Progenitor cell of endocrine pancreas (in vitro differentiated cells): ENCODE data around the gene TEN1. TPM values are rescaled to one million over a fixed set of nuclear protein-coding genes. Genes with fewer than 3 reads are reported as not detected.

Experiments
- DNase-seq: peaks from one replicate; pipeline ENCODE4 v3.0.0; 2021; ENCODE audit warnings: low spot score; ENCODE audit not compliant: unreplicated experiment
- H3K27ac Mint-ChIP-seq: 2 replicates; pipeline ENCODE4 v1.8.0; 2021; ENCODE audit warnings: mild to moderate bottlenecking, moderate library complexity, mixed read lengths
- H3K27me3 Mint-ChIP-seq: 2 replicates; pipeline ENCODE4 v1.8.0; 2021; ENCODE audit warnings: mixed read lengths
- H3K36me3 Mint-ChIP-seq: 2 replicates; pipeline ENCODE4 v1.8.0; 2022; ENCODE audit warnings: mixed read lengths; ENCODE audit not compliant: insufficient read depth
- H3K4me1 Mint-ChIP-seq: 2 replicates; pipeline ENCODE4 v1.8.0; 2021; ENCODE audit warnings: low read depth, mixed read lengths
- H3K4me3 Mint-ChIP-seq: 2 replicates; pipeline ENCODE4 v1.8.0; 2021; ENCODE audit warnings: low read depth, mild to moderate bottlenecking, moderate library complexity, mixed read lengths
- H3K9me3 Mint-ChIP-seq: 2 replicates; pipeline ENCODE4 v1.8.0; 2021; ENCODE audit warnings: low read depth, mixed read lengths
- CTCF ChIP-seq: fragments of 200-600 bp; sonication (generic); IDR thresholded peaks from one replicate; pipeline ENCODE4 v1.5.0; 2021; ENCODE audit warnings: antibody characterized with exemption, mild to moderate bottlenecking; ENCODE audit not compliant: unreplicated experiment
- total RNA-seq: library from RNA; stranded (reverse); gene quantifications from 2 replicates; pipeline ENCODE4 v1.2.1, GENCODE V29; 2021

The TEN1 gene
- total RNA-seq, 1 donor from 2014 or later: 19.8 TPM

- Mint-ChIP-seq H3K27me3 (peaks cover 3% of the 10 kb centered on the region), H3K4me1 (peaks cover 3% of the 10 kb centered on the region), H3K4me3 (no peak overlapping the region), H3K36me3 (no peaks in the 10 kb centered on the region), H3K27ac (peak overlapping the region; percentile 81), H3K9me3 (no peaks in the 10 kb centered on the region)
- peak; percentile 98 for TF ChIP-seq CTCF
- peak; percentile 78 for DNase-seq
These were observed 35.3 kb downstream of the TEN1 start for GRCh38 chr17:76014100-76014924.

GRCh38 chr17:76014925-76015261 is 35.9 kb downstream of the TEN1 start:
- no peak overlapping the region for H3K27ac Mint-ChIP-seq
- no peak for TF ChIP-seq CTCF
- H3K4me3 Mint-ChIP-seq: no peak overlapping the region
- no peaks in the 10 kb centered on the region for H3K9me3 Mint-ChIP-seq
- H3K36me3 Mint-ChIP-seq: no peaks in the 10 kb centered on the region
- H3K4me1 Mint-ChIP-seq: peaks cover 3% of the 10 kb centered on the region
- DNase-seq: no peak
- H3K27me3 Mint-ChIP-seq: peaks cover 3% of the 10 kb centered on the region

- no peak for TF ChIP-seq CTCF
- peaks cover 7% of the 10 kb centered on the region for H3K27me3 Mint-ChIP-seq
- H3K4me1 Mint-ChIP-seq: peaks cover 6% of the 10 kb centered on the region
- no peaks in the 10 kb centered on the region for H3K36me3 Mint-ChIP-seq
- H3K4me3 Mint-ChIP-seq: no peak overlapping the region
- no peak overlapping the region for H3K27ac Mint-ChIP-seq
- DNase-seq: no peak
- H3K9me3 Mint-ChIP-seq: no peaks in the 10 kb centered on the region
These were observed 38.7 kb downstream of the TEN1 start for GRCh38 chr17:76017481-76018339.

GRCh38 chr17:76018340-76018680 is 39.3 kb downstream of the TEN1 start:
- no peak for TF ChIP-seq CTCF
- no peak for DNase-seq
- H3K27ac Mint-ChIP-seq: no peak overlapping the region

GRCh38 chr17:76018801-76019200 is 39.8 kb downstream of the TEN1 start:
- peaks cover 12% of the 10 kb centered on the region for H3K27me3 Mint-ChIP-seq
- H3K36me3 Mint-ChIP-seq: no peaks in the 10 kb centered on the region
- no peaks in the 10 kb centered on the region for H3K9me3 Mint-ChIP-seq
- TF ChIP-seq CTCF: no peak
- H3K4me1 Mint-ChIP-seq: peaks cover 6% of the 10 kb centered on the region
- no peak overlapping the region for H3K27ac Mint-ChIP-seq
- no peak overlapping the region for H3K4me3 Mint-ChIP-seq
- no peak for DNase-seq

More at GRCh38 chr17:76018340-76018680, 39.3 kb downstream of the TEN1 start:
- no peak overlapping the region for H3K4me3 Mint-ChIP-seq
- no peaks in the 10 kb centered on the region for H3K9me3 Mint-ChIP-seq
- H3K4me1 Mint-ChIP-seq: peaks cover 6% of the 10 kb centered on the region
- no peaks in the 10 kb centered on the region for H3K36me3 Mint-ChIP-seq
- H3K27me3 Mint-ChIP-seq: peaks cover 12% of the 10 kb centered on the region
